ENCODE data around the gene BPIFB1. TPM values are rescaled to one million over a fixed set of nuclear protein-coding genes. Genes with fewer than 3 reads are reported as not detected.
A peak's percentile ranks its signal among the peaks of the same experiment; 100 is the strongest.

Gene BPIFB1
- total and polyA plus RNA-seq, 2 of the 13 experiments (the other 11 are each of a cell fraction or from before 2014, with no cell fraction given) = 0.82 to 4.4 TPM

- no peak for TF ChIP-seq ZNF18 (CRISPR knock-in tag; IDR thresholded peaks at IDR 0.05; ENCODE audit: insufficient replicate concordance)
- TF ChIP-seq TARDBP (CRISPR knock-in tag; IDR thresholded peaks at IDR 0.05) = 0 out of 2 replicates have a peak, but pooled peaks have one; percentile 36
- 0 out of 2 replicates have a peak, but pooled peaks have one; percentile 57 for TF ChIP-seq TERF1 (CRISPR knock-in tag; IDR thresholded peaks at IDR 0.05)
- no peak for TF ChIP-seq DDIT3 (CRISPR knock-in tag; IDR thresholded peaks at IDR 0.05)
- TF ChIP-seq ETV5 (CRISPR knock-in tag; IDR thresholded peaks at IDR 0.05; ENCODE audit: borderline replicate concordance) = peak; percentile 70; the same call in 1 of the 2 replicates
- TF ChIP-seq ZUFSP (CRISPR knock-in tag; IDR thresholded peaks at IDR 0.05; ENCODE audit: borderline replicate concordance) = no peak
- no peak for TF ChIP-seq PBX3 (CRISPR knock-in tag; IDR thresholded peaks at IDR 0.05; ENCODE audit: borderline replicate concordance)
- TF ChIP-seq ZNF17 (CRISPR knock-in tag; IDR thresholded peaks at IDR 0.05) = no peak
- no peak for TF ChIP-seq ZMYM4 (CRISPR knock-in tag; IDR thresholded peaks at IDR 0.05)
- TF ChIP-seq CREM (IDR thresholded peaks at IDR 0.05) = no peak
- no peak for TF ChIP-seq CREM (CRISPR knock-in tag; IDR thresholded peaks at IDR 0.05)
- peak; percentile 95 for TF ChIP-seq MAX (IDR thresholded peaks at IDR 0.05)
- no peak for TF ChIP-seq MEIS1 (CRISPR knock-in tag; IDR thresholded peaks at IDR 0.05; ENCODE audit: borderline replicate concordance)
- no peak for TF ChIP-seq THAP11 (CRISPR knock-in tag; IDR thresholded peaks at IDR 0.05)
- no peak for TF ChIP-seq ZKSCAN5 (CRISPR knock-in tag; IDR thresholded peaks at IDR 0.05)
- no peak for TF ChIP-seq ZNF512B (CRISPR knock-in tag; IDR thresholded peaks at IDR 0.05; ENCODE audit: borderline replicate concordance)
- no peak for TF ChIP-seq TGIF2 (CRISPR knock-in tag; IDR thresholded peaks at IDR 0.05)
- TF ChIP-seq ZNF264 (CRISPR knock-in tag; IDR thresholded peaks at IDR 0.05) = no peak
- no peak for TF ChIP-seq SMAD3 (CRISPR knock-in tag; IDR thresholded peaks at IDR 0.05)
- TF ChIP-seq GZF1 (CRISPR knock-in tag; IDR thresholded peaks at IDR 0.05) = no peak
Measured at GRCh38 chr20:33281550-33282146, 1.4 kb upstream of the BPIFB1 start (continued).

All from HepG2 (cell line).